ENCODE measurements around the gene PPHLN1. TPM values are rescaled to one million over a fixed set of nuclear protein-coding genes. Genes with fewer than 3 reads are reported as not detected.

Gene PPHLN1
- total RNA-seq, 4 donors from 2014 or later: 39.5 to 45.5 (median 41.7) TPM

DNA sequence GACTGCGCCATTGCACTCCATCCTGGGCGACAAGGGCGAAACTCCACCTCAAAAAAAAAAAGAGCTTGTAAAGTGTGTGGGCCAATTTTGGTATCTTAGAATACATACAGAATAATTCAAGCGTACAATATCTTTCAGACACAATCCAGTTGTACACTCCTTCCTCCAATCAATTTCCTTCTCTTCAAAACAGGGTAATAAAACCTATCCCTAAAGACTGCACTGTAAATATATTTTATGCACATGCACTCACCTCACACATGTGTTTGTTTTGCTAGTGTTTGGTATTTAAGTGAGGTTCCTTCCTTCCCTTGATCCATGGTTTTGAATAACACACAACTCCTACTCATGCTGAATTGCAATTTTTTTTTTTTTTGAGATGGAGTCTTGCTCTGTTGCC, 137.7 kb downstream of the PPHLN1 start:
- intact Hi-C loops (cut with DNase I; ENCODE audit: low total_unique reads): no loop called here
- no peak for TF ChIP-seq POLR2A (IDR thresholded peaks at IDR 0.05)
- TF ChIP-seq, protein P1, sequence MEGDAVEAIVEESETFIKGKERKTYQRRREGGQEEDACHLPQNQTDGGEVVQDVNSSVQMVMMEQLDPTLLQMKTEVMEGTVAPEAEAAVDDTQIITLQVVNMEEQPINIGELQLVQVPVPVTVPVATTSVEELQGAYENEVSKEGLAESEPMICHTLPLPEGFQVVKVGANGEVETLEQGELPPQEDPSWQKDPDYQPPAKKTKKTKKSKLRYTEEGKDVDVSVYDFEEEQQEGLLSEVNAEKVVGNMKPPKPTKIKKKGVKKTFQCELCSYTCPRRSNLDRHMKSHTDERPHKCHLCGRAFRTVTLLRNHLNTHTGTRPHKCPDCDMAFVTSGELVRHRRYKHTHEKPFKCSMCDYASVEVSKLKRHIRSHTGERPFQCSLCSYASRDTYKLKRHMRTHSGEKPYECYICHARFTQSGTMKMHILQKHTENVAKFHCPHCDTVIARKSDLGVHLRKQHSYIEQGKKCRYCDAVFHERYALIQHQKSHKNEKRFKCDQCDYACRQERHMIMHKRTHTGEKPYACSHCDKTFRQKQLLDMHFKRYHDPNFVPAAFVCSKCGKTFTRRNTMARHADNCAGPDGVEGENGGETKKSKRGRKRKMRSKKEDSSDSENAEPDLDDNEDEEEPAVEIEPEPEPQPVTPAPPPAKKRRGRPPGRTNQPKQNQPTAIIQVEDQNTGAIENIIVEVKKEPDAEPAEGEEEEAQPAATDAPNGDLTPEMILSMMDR (IDR thresholded peaks at IDR 0.05): no peak
- no peak overlapping the region for H3K4me3 ChIP-seq (ENCODE audit: low read depth, poor library complexity, severe bottlenecking)
- DNase-seq (ENCODE audit: low spot score in 2 of 2): no peak
- WGBS, 2 donors: 94 to 98% methylated on average over 4 of the region's 4 CpGs

DNA sequence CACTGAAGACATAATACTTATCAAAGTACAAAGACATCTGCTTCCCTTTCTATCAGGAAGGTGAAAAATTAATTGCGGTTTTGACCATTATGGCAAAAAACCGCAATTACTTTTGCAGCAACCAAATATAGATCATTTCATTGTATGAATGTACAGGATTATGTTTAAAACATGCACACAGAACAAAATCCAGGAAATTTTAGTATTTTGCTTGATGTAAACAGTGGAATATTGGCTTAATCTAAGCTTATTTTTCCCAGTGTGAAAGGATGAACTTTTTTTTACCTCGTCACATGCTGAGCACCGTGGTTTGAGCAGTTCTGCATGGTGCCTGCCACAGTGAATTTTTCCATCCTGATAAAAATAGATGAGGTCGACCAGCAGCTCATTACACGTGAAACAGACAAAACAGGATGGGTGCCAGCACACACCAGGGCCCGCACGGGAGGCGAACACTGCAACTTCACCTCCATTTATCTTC, 142.4 kb downstream of the PPHLN1 start:
- intact Hi-C loops (cut with DNase I; ENCODE audit: low total_unique reads): no loop called here
- no peak for DNase-seq (ENCODE audit: low spot score in 2 of 2)
- TF ChIP-seq POLR2A (IDR thresholded peaks at IDR 0.05): no peak
- TF ChIP-seq, protein P1 (IDR thresholded peaks at IDR 0.05): no peak
- WGBS, 2 donors: 58 to 76% methylated on average over 9 of the region's 9 CpGs
- no peak overlapping the region for H3K4me3 ChIP-seq (ENCODE audit: low read depth, poor library complexity, severe bottlenecking)

GRCh38 chr12:42468921-42469320, 143.0 kb downstream of the PPHLN1 start:
- TF ChIP-seq POLR2A (IDR thresholded peaks at IDR 0.05): no peak
- TF ChIP-seq, protein P1 (IDR thresholded peaks at IDR 0.05): no peak
- H3K4me3 ChIP-seq (ENCODE audit: low read depth, poor library complexity, severe bottlenecking): no peak overlapping the region
- intact Hi-C loops (cut with DNase I; ENCODE audit: low total_unique reads): no loop called here
- 62 to 71% methylated on average over 3 of the region's 3 CpGs for WGBS, 2 donors
- DNase-seq (ENCODE audit: low spot score in 2 of 2): no peak

DNA sequence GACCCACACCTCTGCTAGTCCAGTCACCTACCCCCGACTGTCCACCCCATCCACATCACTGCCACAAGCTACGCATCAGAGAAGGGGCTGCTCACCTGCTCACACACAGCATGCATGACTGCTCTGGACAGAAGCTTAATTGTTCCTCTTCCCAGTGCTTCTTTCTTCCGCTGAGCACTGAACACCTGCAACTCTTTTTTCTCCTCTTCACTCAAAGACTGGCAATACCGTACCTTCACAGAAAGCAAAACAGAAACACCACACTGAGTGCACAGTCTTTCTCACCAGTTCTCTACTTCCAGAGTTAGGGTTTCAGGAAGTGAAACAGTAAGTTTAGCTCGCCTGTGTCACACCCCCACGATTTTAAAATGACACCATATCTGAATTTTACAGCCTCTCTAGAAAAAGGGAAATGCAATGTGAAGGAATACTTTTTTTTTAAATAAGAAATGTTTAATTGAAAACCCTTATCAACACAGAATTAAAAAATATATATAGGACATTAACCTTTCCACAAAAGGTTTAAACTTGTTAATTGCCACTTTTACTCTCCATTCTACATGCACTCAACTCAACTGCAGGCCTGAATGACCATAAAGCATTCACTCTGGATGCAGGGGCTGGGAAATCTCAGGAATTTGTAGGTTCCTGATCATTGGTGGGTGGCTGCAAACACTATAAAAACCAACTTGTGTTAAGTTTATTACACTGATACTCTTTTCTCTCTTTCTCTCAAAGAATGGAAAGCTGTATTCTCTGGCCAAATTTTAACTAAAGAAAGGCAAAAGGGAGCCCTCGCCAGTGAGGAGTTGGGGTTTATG, 143.6 kb downstream of the PPHLN1 start:
- intact Hi-C loops (cut with DNase I; ENCODE audit: low total_unique reads): no loop called here
- TF ChIP-seq, protein P1 (IDR thresholded peaks at IDR 0.05): no peak
- TF ChIP-seq POLR2A (IDR thresholded peaks at IDR 0.05): no peak
- WGBS, 2 donors: 85 to 87% methylated on average over 7 of the region's 7 CpGs
- no peak for DNase-seq (ENCODE audit: low spot score in 2 of 2)
- H3K4me3 ChIP-seq (ENCODE audit: low read depth, poor library complexity, severe bottlenecking): no peak overlapping the region

DNA sequence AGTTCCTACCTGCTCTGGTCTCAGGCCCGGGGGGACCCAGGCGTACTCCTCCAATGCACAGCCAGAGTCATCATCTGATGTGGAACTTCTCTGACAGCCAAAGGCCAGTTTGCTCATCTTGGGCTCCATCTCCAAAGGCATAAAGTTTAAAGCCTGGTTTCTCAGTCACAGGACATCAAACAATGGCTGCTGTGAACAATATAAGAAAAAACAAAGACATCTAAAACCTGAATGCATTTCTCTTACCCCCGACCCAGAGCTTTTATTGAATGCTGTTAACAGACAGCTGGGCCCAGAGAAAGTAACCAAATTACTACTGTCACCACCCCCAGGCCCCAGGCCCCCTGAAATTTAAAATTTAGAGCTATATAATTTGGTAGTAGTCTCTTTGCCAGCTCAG, 146.4 kb downstream of the PPHLN1 start:
- 84 to 88% methylated on average over 3 of the region's 3 CpGs for WGBS, 2 donors
- TF ChIP-seq, protein P1 (IDR thresholded peaks at IDR 0.05): no peak
- TF ChIP-seq POLR2A (IDR thresholded peaks at IDR 0.05): no peak
- DNase-seq (ENCODE audit: low spot score in 2 of 2): no peak
- no peak overlapping the region for H3K4me3 ChIP-seq (ENCODE audit: low read depth, poor library complexity, severe bottlenecking)
- intact Hi-C loops (cut with DNase I; ENCODE audit: low total_unique reads): no loop called here

All from lower leg skin (tissue), 4 donors.